HL-60 (cell line): ENCODE measurements around the gene TSC2.
A peak's percentile ranks its signal among the peaks of the same experiment; 100 is the strongest.

ENCODE experiments used
- DNase-seq, 2 experiments: peaks; one replicate each; pipeline ENCODE4 v3.0.0-alpha.2; 2010 to 2020; ENCODE audit warnings: low read depth in 1 of 2, low spot score in 1 of 2
- H3K27ac ChIP-seq: fragments of 250-450 bp; sonication (Bioruptor Pico); replicated peaks from 2 replicates; pipeline ENCODE4 v1.5.1; 2020; ENCODE audit warnings: mild to moderate bottlenecking, moderate library complexity
- H3K27me3 ChIP-seq: fragments of 250-450 bp; sonication (Bioruptor Pico); 2 replicates; pipeline ENCODE4 v1.5.1; 2021; ENCODE audit warnings: mild to moderate bottlenecking, moderate library complexity; ENCODE audit not compliant: insufficient read depth, poor library complexity, severe bottlenecking
- H3K4me3 ChIP-seq: replicated peaks from 2 replicates; pipeline ENCODE4 v1.5.1; 2011; ENCODE audit warnings: mild to moderate bottlenecking, control low read depth, low read length; ENCODE audit not compliant: insufficient read depth
- CTCF ChIP-seq: IDR thresholded peaks from one replicate; pipeline ENCODE4 v1.5.1; 2011; ENCODE audit warnings: low read length, control low read depth, inconsistent platforms; ENCODE audit not compliant: insufficient read depth
- GABPA ChIP-seq: IDR thresholded peaks from 2 replicates; pipeline ENCODE4 v1.6.1; 2012; ENCODE audit warnings: low read depth
- POLR2AphosphoS5 ChIP-seq: IDR thresholded peaks from 2 replicates; pipeline ENCODE4 v1.6.1; 2012; ENCODE audit warnings: low read depth
- REST ChIP-seq: IDR thresholded peaks from 2 replicates; pipeline ENCODE4 v1.6.1; 2012; ENCODE audit warnings: low read depth; ENCODE audit not compliant: insufficient replicate concordance
- SPI1 ChIP-seq: IDR thresholded peaks from 2 replicates; pipeline ENCODE4 v1.6.1; 2012; ENCODE audit warnings: low read depth, mild to moderate bottlenecking, borderline replicate concordance

Gene TSC2

GRCh38 chr16:2048116-2048543 is 345 bp downstream of the TSC2 start:
- no peak for DNase-seq
- TF ChIP-seq SPI1 (no peak), REST (no peak), POLR2AphosphoS5 (no peak), CTCF (no peak), GABPA (no peak; the same call in 1 of the 2 replicates)
- no peaks in the 10 kb centered on the region for H3K27me3 ChIP-seq
- peak overlapping the region; percentile 43; the same call in 1 of the 2 replicates for H3K27ac ChIP-seq
- H3K4me3 ChIP-seq = peak overlapping the region; percentile 77

GRCh38 chr16:2053211-2053610 is 5.4 kb downstream of the TSC2 start:
- TF ChIP-seq GABPA (no peak), SPI1 (no peak), CTCF (no peak), POLR2AphosphoS5 (no peak), REST (no peak)
- Histone ChIP-seq H3K27me3 (no peaks in the 10 kb centered on the region), H3K4me3 (no peak overlapping the region), H3K27ac (no peak overlapping the region)
- DNase-seq = no peak

GRCh38 chr16:2053897-2054296 is 6.1 kb downstream of the TSC2 start:
- no peak overlapping the region for H3K4me3 ChIP-seq
- no peak overlapping the region for H3K27ac ChIP-seq
- TF ChIP-seq SPI1 = no peak
- TF ChIP-seq GABPA = no peak
- no peak for TF ChIP-seq REST
- no peak for TF ChIP-seq CTCF
- no peak for TF ChIP-seq POLR2AphosphoS5
- no peak for DNase-seq
- no peaks in the 10 kb centered on the region for H3K27me3 ChIP-seq
